A673 (cell line): ENCODE data around the gene ESRRG.

Experiments
- EZH2 ChIP-seq: fragments of 200-600 bp; sonication (generic); IDR thresholded peaks from 2 replicates; pipeline ENCODE4 v1.6.1; 2017; ENCODE audit warnings: borderline replicate concordance, low read depth, mild to moderate bottlenecking, mixed read lengths, antibody characterized with exemption, low read length; ENCODE audit not compliant: poor library complexity, severe bottlenecking
- TF ChIP-seq, protein P1 (sequence below): fragments of 300-800, 200-600 bp; sonication (generic); conservative IDR thresholded peaks from 2 replicates; pipeline ENCODE4 v1.5.1; 2017; ENCODE audit warnings: low read depth, mild to moderate bottlenecking, antibody characterized with exemption, low read length, moderate library complexity, mixed read lengths

DNA sequence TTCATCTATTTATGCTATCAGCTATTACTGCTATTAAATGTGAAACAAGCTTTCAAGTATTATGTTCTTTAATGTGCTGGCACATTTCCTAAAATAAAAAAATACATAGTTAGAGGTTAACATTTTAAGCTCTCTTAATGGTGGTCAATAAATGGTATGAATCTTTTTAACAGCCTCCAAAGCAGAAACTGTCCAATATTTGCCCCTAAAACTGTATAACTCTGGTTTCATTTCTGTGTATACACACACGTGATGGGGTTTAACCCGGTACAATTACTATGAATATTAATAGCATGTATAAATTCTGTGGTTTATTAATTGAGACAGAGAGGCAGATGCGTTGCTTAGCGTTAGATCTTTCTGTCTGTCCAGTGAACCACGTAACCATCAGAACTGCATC, 2.2 kb downstream of the ESRRG start:
- TF ChIP-seq, protein P1, sequence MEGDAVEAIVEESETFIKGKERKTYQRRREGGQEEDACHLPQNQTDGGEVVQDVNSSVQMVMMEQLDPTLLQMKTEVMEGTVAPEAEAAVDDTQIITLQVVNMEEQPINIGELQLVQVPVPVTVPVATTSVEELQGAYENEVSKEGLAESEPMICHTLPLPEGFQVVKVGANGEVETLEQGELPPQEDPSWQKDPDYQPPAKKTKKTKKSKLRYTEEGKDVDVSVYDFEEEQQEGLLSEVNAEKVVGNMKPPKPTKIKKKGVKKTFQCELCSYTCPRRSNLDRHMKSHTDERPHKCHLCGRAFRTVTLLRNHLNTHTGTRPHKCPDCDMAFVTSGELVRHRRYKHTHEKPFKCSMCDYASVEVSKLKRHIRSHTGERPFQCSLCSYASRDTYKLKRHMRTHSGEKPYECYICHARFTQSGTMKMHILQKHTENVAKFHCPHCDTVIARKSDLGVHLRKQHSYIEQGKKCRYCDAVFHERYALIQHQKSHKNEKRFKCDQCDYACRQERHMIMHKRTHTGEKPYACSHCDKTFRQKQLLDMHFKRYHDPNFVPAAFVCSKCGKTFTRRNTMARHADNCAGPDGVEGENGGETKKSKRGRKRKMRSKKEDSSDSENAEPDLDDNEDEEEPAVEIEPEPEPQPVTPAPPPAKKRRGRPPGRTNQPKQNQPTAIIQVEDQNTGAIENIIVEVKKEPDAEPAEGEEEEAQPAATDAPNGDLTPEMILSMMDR, result no peak
- TF ChIP-seq EZH2, result no peak
